GM18502 (cell line): Measurements from ENCODE around the gene MVD.

Source experiments
- ATAC-seq: cut with Tn5 transposase; IDR thresholded peaks from one replicate; pipeline ENCODE4 v1.9.1; 2021; ENCODE audit warnings: mild to moderate bottlenecking; ENCODE audit not compliant: unreplicated experiment, poor library complexity

Gene MVD

DNA sequence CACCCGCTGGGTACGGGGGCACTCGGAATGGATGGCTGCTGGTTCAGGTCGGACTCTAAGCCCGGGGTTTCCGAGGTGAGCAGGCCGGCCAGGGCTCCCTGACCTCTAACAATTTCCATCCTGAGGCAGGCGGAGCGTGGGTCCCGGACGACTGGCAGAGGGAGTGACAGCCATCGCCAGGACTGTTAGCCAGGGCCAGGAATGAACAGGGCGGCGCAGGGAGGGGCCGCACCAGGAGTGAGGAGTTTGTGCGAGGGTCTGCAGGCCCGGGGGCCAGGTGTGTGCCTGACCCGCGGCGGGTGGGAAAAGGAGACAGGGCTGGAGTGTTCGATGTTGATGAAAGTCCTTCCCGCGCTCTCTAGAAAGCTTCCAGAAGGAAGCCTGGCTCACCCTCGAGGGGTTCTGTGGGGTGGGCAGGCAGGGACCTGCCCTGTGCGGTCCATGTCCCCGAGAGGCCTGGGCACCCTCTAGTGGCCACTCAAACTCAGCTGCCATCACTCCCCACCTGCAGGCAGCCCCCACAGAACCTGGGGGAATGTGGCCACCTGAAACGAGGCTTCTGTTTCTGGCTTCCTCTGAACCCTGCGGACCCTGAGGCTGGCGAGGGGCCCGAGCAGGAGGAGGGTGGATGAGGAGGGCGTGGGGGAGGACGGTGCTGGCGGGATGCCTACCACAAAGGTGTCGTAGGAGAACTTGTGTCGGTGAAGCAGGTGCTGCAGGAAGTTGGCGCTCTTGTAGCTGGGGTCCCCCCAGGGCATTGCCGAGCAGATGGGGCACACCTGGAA lies 35.1 kb upstream of the MVD start:
- no peak for ATAC-seq

- no peak for ATAC-seq
Observed at GRCh38 chr16:88697116-88697830, 34.4 kb upstream of the MVD start.

GRCh38 chr16:88696441-88696840 lies 33.5 kb upstream of the MVD start:
- ATAC-seq = no peak

DNA sequence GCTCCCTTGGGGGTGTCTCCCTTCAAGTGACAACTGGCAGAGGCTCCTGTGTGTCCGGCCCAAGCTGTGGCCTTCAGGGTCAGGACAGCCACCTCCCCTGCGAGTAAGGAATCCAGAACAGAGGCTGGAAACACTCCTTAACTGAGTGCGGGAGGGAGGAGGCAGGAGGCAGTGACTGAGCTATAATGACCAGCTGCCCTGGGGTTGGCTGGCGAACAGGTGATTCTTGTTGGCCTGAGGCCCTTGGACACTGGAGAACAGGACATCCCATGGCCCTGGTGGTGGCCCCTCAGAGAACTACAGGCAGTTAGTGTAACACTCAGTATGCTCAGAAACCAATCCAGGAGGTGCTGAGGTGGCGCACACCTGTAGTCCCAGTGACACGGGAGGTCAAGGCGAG lies 32.9 kb upstream of the MVD start:
- no peak for ATAC-seq

DNA sequence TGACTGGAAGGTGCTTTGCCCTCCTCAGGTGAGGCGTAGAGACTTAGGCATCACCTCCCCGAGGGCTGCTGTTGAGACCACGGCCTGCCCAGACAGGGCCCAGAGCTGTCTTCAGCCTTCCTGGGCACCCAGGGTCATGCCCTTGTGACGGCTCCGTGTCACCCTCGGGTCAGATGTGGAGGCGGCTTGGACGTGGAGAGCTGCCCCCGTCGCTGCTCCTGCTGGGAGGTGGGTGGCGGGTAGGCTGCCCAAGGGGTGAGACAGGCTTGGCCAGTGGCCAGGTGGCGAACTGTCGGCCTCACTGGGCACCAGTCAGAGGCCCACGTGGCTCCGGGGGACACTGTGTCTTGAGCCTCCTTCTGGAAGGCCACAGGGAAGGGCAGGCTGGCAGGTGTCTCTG lies 32.3 kb upstream of the MVD start:
- ATAC-seq = no peak

DNA sequence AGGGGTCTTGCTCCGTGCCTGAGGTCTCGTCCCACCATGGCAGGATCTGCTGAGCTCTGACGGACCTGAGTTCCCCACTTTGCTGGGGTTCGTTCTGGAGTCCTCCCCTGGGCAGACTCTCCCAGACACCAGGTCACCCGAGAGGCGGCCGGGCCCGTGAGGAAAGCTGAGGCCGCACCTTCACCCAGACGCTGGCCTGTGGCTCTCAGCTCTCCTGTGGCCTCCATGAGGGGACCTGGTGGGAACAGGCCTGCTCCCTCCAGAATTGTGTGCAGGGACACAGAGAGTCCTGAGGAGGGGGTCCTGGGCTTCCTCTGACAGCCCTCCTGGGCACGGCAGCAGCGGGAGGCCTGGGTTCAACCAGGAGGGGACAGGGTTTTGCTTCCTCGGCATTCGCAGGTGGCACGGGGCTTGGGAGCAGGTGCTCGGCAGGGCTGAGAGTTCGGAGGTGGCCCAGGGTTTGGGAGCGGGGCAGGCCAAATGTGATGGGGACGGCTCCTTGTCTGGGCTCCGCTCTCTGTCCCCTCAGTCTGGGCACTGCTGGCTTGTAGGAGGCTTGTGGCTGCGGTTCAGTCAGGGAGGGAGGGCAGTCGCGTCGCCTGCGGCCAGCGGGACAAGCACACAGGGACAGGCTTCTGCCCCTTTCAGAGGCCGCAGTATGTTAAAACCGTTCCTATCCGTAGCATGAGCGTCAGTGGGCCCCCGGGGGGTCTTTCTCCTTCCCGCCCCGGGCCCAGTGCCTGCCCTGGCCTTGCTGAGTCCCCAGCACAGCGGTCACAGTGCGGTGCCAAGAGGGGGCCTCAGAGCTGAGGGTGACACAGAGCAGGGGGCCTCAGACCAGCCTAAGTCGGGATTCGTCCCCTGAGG lies 31.6 kb upstream of the MVD start:
- no peak for ATAC-seq

DNA sequence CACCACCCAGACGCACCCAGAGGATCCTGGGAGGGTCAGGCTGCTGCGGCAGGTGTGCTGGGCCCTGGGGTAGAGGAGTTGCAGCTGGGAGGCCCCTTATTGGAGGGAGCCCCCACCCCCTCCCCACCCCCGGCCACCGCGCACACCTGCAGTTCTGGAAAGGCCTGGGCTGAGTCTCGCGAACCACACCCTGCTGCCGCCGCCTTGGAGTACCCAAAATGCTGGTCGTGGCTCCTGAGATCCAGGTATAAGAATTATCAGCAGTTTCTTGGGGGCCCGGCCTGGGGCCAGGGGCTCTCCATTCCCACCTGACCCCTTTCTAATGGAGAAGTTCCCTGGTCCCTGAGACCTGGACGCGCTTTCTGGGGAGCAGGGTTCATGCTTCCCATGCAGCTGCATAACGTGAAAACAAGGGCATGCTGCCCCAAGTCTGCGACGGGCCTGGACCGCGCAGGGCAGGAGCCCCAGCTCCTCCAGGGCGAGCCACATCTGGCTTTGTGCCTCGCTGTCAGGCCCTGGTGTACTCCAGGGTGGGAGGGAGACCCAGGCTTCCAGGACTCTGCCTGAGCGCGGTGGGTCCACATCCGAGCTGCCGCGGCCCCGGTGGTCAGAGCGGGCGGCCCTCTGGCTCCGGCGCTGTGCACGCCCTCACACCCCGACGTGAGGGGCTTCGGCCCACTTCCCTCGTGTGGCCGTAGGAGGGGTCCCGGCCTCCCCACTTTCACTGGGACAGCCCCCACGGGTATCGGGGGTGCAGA lies 30.7 kb upstream of the MVD start:
- ATAC-seq = no peak

DNA sequence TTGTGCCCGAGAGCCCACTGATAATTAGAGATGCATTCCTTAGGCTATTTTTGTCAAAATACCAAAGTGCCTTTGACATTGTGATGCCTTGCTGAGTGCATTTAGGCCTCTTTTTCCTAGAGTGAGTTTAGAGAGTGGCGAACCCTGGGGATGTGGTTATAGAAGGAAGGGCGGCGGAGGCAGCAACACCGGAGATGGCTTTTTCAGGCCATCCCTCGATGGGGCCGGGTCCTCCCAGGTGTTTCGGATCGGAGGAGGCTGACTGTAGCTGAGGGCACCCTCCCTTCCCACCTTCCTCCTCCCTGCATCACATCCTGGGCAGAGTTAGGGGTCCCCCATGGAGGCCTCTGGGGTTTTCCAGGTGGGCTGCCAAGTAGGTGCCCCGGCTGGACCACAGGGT lies 30.0 kb upstream of the MVD start:
- ATAC-seq = no peak

DNA sequence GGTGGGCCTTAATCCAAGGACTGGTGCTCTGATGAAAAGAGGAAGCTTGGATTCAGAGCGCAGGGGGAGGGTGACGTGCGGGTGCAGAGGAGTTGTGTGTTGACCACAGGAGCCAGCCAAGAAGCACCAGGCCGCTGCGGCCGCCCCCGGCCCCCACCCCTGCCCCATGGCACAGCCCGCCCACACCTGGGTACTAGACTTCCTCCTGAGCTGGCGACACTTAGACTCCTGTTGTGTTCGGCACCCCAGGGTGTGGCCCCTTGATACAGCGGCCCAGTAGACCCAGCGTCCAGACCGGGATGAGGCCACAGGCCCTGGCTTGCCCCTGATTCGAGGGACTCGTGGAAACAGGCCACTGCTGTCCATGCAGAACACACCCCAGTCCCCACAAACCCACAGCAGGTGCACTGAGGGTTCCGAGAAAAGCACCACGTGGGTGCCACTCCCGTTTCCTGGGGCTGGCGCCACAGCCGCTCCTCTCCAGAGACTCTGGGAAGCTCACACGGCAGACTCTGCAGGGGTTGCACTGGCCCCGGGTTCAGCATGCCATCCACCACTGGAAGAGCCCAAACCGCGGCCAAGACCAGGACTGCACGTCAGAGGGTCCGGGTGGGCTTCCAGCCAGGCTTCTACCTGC lies 29.2 kb upstream of the MVD start:
- ATAC-seq = no peak

DNA sequence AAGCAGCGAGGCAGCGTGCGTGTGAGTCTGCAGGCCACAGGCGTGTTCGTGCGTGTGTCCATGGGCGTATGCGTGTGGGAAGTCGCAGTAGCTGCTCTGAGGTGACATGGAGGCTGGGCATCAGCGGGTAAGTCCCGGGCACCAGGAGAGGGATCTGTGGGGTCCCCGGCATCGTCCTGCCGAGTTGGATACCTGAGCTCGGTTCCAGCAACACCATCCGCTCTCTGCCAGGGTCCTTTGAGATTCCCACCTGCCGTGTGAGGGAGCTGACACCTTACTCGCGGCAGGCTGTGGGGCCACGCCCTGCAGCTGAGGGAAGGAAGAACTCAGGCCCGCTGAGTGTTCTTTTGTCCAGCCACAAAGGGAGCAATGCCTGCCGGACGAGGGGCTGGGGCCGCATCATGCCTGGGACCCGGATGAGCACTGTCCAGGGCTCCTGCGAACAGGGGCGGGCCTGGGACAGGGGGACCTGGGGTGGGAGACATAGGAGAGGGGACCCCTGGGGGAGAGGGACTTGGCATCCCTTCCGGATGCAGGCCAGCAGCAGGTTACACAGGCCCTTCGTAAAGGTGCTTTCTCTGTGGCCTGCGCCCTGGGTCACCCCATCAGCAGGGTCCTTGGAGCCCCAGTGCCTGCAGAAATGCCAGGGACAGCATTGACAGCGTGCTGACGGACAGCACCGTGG lies 28.4 kb upstream of the MVD start:
- no peak for ATAC-seq

GRCh38 chr16:88690341-88691128 lies 27.6 kb upstream of the MVD start:
- ATAC-seq = no peak

DNA sequence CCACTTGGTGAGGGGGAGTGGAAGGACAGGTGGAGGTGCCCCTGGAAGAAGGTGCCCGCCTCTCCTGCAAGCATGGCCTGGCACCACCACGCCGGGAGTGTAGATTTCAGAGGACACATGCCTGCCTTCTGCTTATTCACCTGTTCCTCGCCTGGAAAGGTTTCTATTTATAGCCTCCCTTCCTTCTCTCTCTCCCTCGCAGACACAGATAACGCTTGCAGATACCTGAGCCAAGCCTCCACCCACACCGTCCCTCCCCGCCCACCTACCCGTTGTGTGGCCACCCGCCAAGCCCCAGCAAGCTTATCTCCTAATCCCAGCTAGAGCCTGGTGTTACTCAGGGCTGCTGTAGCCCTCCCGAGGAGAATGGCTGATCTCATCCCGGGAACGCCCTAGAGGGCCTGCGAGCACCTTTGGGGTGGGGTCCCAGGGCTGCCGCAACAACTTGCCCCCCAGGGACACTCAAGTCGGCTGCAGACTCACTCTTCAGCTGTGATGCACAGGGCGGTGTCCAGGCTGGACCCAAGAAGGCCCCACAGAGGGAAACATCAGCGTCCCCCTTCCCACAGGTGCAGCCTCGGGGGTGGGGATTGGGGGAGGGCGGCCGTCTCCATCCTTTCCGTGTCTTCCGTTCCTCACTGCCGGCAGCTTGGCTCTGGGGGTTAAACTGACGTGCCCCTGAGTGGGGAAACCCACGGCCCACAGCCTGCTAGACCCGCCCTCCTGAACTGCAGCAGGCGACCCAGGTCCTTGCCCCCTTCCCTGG lies 25.3 kb upstream of the MVD start:
- no peak for ATAC-seq

DNA sequence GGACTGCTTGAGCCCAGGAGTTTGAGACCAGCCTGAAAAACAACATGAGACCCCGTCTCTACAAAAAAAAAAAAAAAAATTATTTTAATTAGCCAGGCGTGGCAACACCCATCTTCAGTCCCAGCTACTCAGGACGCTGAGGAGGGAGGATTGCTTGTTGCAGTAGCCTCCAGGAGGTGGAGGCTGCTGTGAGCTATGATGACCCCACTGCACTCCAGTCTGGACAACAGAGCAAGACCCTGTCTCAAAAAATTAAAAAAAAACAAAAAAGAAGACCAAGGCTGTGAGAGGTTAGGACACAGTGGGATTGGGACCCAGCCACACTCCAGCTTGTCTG lies 24.8 kb upstream of the MVD start:
- ATAC-seq = no peak

GRCh38 chr16:88687254-88687576 lies 24.3 kb upstream of the MVD start:
- no peak for ATAC-seq

DNA sequence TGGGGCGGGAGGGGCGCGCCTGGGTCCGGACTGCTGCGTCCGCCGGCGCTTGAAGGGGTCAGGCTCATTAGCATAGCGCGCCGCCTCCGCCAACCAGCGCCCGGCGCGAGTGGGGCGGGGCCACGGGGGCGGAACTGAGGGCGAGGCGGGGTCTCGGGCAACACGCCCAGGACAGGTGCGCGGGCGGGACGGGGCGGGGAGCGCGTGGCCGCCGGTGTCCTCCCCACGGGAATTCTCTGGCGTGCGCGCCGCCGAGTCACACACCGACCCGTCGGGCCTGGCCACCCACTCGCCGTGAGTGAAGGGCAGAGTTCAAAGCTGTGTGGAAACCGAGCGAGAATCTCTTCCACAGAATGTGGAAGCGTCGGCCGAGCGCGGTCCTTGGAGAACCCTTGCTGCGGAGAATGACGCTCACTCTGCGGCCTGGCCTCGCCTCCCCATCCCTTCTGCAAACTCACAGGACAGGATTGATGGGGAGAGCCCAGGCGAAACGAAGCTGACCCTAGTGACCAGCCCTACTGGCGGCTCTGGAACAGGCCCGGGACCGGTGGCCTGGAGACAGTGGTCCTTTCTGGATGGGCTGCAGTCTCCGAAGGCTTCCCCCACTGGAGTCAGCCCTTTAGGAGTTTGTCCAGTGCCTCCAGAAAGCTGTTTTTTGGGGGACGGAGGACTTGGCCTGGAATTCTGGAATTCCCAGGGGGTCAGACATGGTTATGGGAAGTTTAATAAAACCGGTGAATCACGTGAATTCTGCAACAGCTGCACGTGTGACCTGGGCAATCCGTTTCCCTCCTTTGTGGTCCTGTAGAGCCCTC lies 23.8 kb upstream of the MVD start, which contains the start of gene SNAI3:
TSS of gene SNAI3 (minus strand) at position 69 of the 815 bp plus-strand sequence. CDS start 101 bp downstream, outside the sequence.
- ATAC-seq = peak; percentile 72

GRCh38 chr16:88686062-88686438 lies 23.2 kb upstream of the MVD start:
- ATAC-seq = peak; percentile 16
